ENCODE results near the gene LMTK2.

LMTK2 gene

DNA sequence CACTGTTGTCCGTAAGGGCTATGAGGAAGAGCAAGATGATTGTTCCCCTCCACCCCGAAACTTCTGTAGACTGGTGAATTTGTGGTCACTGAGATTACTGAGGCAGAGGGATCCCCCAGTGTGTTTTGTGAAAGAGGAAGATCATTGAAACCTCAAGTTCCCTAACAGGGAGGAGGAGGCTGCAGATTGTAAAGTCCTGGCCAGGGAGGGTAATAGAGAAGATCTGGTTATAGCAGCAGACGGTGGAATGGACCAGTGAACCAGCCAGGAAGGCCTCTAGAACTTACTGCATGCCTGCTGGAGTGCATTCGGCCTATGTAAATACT, 31.1 kb downstream of the LMTK2 start:
- H3K4me1 ChIP-seq (ENCODE audit: control insufficient read depth, insufficient read depth, low read length) = peaks cover 15% of the 10 kb centered on the region
- H3K36me3 ChIP-seq (ENCODE audit: control insufficient read depth, insufficient read depth, low read length) = peaks cover 44% of the 10 kb centered on the region
- H3K9ac ChIP-seq (ENCODE audit: low read depth, low read length) = no peak overlapping the region
- H3K4me3 ChIP-seq (ENCODE audit: low read depth, low read length) = no peak overlapping the region
- H3K27ac ChIP-seq (ENCODE audit: low read depth, low read length) = no peak overlapping the region
- H3K27me3 ChIP-seq (ENCODE audit: control insufficient read depth, insufficient read depth, low read length) = no peaks in the 10 kb centered on the region
- no peaks in the 10 kb centered on the region for H3K9me3 ChIP-seq (ENCODE audit: control insufficient read depth, insufficient read depth, low read length)

DNA sequence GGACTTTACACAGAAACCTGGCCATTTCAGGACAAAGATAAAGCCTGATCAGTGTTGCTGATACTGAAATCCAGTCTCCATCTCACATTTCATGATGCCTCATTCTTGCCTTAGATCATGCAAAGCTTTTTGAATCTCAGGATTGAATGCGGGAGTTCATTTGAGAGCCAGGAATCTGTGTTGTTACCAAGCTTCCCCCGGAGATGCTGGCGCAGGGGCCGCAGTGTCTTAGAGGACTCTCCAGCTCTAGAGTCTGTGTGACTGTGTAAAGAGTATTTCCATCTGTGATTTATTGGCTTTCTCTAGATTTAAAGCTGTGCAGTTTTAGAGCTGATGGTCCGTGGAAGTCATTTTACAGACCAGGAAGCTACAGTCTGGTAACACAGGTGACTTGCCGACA, 32.0 kb downstream of the LMTK2 start:
- no peak overlapping the region for H3K27ac ChIP-seq (ENCODE audit: low read depth, low read length)
- H3K4me1 ChIP-seq (ENCODE audit: control insufficient read depth, insufficient read depth, low read length) = peaks cover 6% of the 10 kb centered on the region
- H3K36me3 ChIP-seq (ENCODE audit: control insufficient read depth, insufficient read depth, low read length) = peaks cover 53% of the 10 kb centered on the region
- H3K27me3 ChIP-seq (ENCODE audit: control insufficient read depth, insufficient read depth, low read length) = no peaks in the 10 kb centered on the region
- H3K9me3 ChIP-seq (ENCODE audit: control insufficient read depth, insufficient read depth, low read length) = no peaks in the 10 kb centered on the region
- no peak overlapping the region for H3K9ac ChIP-seq (ENCODE audit: low read depth, low read length)
- H3K4me3 ChIP-seq (ENCODE audit: low read depth, low read length) = no peak overlapping the region

DNA sequence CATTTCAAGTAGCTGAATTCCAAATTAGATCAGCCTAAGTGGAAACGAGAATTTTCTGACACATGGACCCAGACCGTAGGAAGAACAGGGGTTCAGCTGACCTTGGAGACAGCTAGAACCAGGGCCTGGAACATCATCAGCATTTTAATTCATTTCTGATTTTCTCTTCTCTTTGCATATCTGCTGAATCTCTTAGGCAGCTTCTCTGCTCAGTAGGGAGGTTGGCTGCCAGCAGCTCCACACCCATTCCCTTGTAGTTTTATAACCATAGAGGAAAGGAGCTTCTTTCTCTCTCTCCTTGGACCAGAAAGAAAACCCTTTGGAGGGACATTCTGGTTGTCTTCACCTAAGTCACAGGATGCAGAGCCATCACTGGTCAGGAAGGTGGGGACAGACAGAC, 36.0 kb downstream of the LMTK2 start:
- peaks cover 7% of the 10 kb centered on the region; the same call in 1 of the 2 replicates for H3K9me3 ChIP-seq (ENCODE audit: control insufficient read depth, insufficient read depth, low read length)
- H3K4me1 ChIP-seq (ENCODE audit: control insufficient read depth, insufficient read depth, low read length) = no peaks in the 10 kb centered on the region
- H3K27ac ChIP-seq (ENCODE audit: low read depth, low read length) = no peak overlapping the region
- no peaks in the 10 kb centered on the region for H3K27me3 ChIP-seq (ENCODE audit: control insufficient read depth, insufficient read depth, low read length)
- no peak overlapping the region for H3K9ac ChIP-seq (ENCODE audit: low read depth, low read length)
- peaks cover 64% of the 10 kb centered on the region for H3K36me3 ChIP-seq (ENCODE audit: control insufficient read depth, insufficient read depth, low read length)
- no peak overlapping the region for H3K4me3 ChIP-seq (ENCODE audit: low read depth, low read length)

DNA sequence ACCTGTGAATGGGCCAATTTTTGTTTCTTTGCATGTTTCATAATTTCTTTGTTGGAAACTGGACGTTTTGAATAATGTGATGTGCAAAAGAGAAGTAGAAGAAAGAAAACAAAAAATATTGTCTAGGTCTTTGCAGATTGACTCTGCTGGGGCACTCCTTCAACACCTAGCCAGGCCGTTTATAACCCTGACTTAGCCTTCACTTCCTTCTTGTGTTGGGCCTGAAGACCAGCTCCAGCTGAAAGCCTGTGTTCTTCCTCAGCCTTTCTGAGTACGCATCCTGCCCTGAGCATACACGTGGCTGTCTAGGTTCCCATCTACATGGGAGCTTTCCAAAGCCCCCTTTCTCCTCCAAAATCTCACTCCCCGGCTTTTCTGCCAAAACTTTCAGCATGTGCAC, 41.9 kb downstream of the LMTK2 start:
- Histone ChIP-seq H3K4me3 (ENCODE audit: low read depth, low read length) (no peak overlapping the region), H3K9ac (ENCODE audit: low read depth, low read length) (no peak overlapping the region), H3K36me3 (ENCODE audit: control insufficient read depth, insufficient read depth, low read length) (peaks cover 38% of the 10 kb centered on the region), H3K27ac (ENCODE audit: low read depth, low read length) (no peak overlapping the region), H3K27me3 (ENCODE audit: control insufficient read depth, insufficient read depth, low read length) (no peaks in the 10 kb centered on the region), H3K9me3 (ENCODE audit: control insufficient read depth, insufficient read depth, low read length) (peaks cover 7% of the 10 kb centered on the region; the same call in 1 of the 2 replicates), H3K4me1 (ENCODE audit: control insufficient read depth, insufficient read depth, low read length) (no peaks in the 10 kb centered on the region)

DNA sequence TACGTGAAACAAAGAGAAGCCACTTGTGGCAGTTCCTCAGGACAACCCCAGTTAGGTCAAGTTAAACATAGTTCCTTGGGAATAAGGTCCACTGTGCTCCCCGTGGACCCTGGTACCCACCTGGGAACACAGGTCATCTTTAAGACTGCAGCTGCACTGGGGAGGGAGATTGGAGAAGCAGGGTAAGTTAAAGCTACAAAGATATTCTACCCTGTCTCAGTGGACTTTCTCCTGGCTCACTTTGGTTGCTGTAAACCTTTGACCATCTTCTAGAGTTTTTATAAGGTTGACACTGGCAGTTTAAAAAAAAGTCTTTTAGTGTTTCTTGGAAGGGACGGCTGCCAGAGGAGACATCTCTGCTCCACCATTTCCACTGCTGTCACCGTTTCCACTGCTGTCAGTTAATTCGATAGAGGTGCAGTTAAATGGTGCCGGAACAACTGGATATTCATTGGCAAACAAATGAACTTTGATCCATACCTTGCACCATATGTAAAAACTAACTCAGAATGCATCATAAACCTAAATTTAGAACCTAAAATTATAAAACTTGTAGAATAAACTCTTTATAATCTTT, 42.5 kb downstream of the LMTK2 start:
- Histone ChIP-seq H3K36me3 (ENCODE audit: control insufficient read depth, insufficient read depth, low read length) (peaks cover 35% of the 10 kb centered on the region), H3K9ac (ENCODE audit: low read depth, low read length) (no peak overlapping the region), H3K27me3 (ENCODE audit: control insufficient read depth, insufficient read depth, low read length) (no peaks in the 10 kb centered on the region)

DNA sequence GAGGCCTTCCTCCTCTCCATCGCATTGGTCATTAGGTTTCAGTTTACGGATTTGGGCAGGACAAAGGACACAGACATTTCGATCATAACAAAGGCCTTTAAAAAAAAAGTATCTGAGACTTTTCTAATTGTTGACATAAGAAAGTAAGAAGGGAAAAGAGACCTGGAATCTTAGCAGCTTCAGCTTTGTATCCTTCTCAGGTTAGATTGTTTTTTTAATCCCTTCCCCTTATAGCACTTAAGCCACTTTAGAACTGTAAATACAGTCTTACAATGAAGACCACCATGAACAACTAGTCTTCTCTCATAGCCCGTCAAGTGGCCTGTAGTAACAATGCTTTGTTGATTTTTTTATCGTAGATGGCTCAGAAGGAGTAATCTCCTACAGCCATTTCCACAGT, 45.2 kb downstream of the LMTK2 start:
- Histone ChIP-seq H3K9me3 (ENCODE audit: control insufficient read depth, insufficient read depth, low read length) (no peaks in the 10 kb centered on the region), H3K27me3 (ENCODE audit: control insufficient read depth, insufficient read depth, low read length) (no peaks in the 10 kb centered on the region), H3K4me3 (ENCODE audit: low read depth, low read length) (no peak overlapping the region), H3K4me1 (ENCODE audit: control insufficient read depth, insufficient read depth, low read length) (no peaks in the 10 kb centered on the region), H3K36me3 (ENCODE audit: control insufficient read depth, insufficient read depth, low read length) (peaks cover 45% of the 10 kb centered on the region), H3K9ac (ENCODE audit: low read depth, low read length) (no peak overlapping the region), H3K27ac (ENCODE audit: low read depth, low read length) (no peak overlapping the region)

More for the DNA sequence above, 42.5 kb downstream of the LMTK2 start:
- Histone ChIP-seq H3K4me1 (ENCODE audit: control insufficient read depth, insufficient read depth, low read length) (no peaks in the 10 kb centered on the region), H3K4me3 (ENCODE audit: low read depth, low read length) (no peak overlapping the region), H3K27ac (ENCODE audit: low read depth, low read length) (no peak overlapping the region), H3K9me3 (ENCODE audit: control insufficient read depth, insufficient read depth, low read length) (peaks cover 7% of the 10 kb centered on the region; the same call in 1 of the 2 replicates)

DNA sequence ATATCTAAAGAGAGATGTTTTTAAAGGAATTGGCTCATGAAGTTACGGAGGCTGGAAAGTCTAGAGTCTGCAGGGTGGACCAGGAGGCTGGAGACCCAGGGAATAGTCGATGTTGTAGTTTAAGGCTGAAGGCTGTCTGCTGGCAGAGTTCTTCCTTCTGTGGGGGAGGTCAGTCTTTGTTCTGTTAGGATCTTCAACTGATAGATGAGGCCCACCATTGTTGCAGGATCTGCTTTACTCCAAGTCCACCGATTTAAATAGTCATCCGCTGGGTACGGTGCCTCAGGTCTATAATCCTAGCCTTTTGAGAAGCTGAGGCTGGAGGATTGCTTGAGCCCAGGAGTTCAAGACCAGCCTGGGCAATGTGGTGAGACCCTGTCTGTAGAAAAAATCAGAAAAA, 50.0 kb downstream of the LMTK2 start:
- Histone ChIP-seq H3K9me3 (ENCODE audit: control insufficient read depth, insufficient read depth, low read length) (no peaks in the 10 kb centered on the region), H3K4me3 (ENCODE audit: low read depth, low read length) (no peak overlapping the region), H3K4me1 (ENCODE audit: control insufficient read depth, insufficient read depth, low read length) (no peaks in the 10 kb centered on the region), H3K27ac (ENCODE audit: low read depth, low read length) (no peak overlapping the region), H3K27me3 (ENCODE audit: control insufficient read depth, insufficient read depth, low read length) (no peaks in the 10 kb centered on the region), H3K36me3 (ENCODE audit: control insufficient read depth, insufficient read depth, low read length) (peaks cover 50% of the 10 kb centered on the region), H3K9ac (ENCODE audit: low read depth, low read length) (no peak overlapping the region)

DNA sequence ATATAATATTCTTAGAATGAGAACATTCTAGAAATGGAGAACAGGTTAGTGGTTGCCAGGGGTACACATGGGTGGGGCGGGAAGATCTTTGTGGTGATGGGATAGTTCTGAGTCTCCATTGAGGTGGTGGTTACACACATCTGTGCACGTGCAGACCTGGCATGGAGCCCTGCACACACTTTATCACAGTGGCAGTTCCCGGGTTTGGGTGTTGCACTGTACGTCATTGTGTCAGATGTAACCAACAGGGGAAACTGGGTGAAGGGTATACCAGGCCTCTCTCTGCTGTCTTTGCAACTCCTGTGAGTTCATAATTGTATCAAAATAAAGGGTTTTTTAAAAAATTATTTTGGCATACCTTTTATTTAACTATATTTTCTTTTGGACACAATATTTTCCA, 51.1 kb downstream of the LMTK2 start:
- peaks cover 39% of the 10 kb centered on the region for H3K36me3 ChIP-seq (ENCODE audit: control insufficient read depth, insufficient read depth, low read length)
- H3K27me3 ChIP-seq (ENCODE audit: control insufficient read depth, insufficient read depth, low read length) = no peaks in the 10 kb centered on the region
- H3K9me3 ChIP-seq (ENCODE audit: control insufficient read depth, insufficient read depth, low read length) = no peaks in the 10 kb centered on the region
- no peak overlapping the region for H3K27ac ChIP-seq (ENCODE audit: low read depth, low read length)
- H3K9ac ChIP-seq (ENCODE audit: low read depth, low read length) = no peak overlapping the region
- no peaks in the 10 kb centered on the region for H3K4me1 ChIP-seq (ENCODE audit: control insufficient read depth, insufficient read depth, low read length)
- no peak overlapping the region for H3K4me3 ChIP-seq (ENCODE audit: low read depth, low read length)

DNA sequence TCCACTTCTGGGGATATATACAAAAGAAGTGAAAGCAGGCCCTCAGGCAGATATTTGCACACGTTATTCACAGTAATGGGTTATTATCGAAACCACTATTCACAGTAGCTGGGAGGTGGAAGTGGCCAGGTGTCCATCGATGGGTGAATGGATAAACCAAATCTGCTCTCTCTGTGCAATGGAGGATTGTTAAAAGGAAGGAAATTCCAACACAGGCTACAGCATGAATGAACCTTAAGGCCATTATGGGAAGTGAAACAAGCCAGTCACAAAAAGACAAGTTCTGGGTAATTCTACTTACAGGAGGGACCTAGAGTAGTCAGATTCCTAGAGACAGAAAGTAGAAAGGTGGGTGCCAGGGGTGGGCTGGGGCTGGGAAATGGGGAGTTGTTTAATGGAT, 56.1 kb downstream of the LMTK2 start:
- Histone ChIP-seq H3K4me3 (ENCODE audit: low read depth, low read length) (no peak overlapping the region), H3K27ac (ENCODE audit: low read depth, low read length) (no peak overlapping the region), H3K9me3 (ENCODE audit: control insufficient read depth, insufficient read depth, low read length) (no peaks in the 10 kb centered on the region), H3K36me3 (ENCODE audit: control insufficient read depth, insufficient read depth, low read length) (peaks cover 9% of the 10 kb centered on the region), H3K9ac (ENCODE audit: low read depth, low read length) (no peak overlapping the region), H3K27me3 (ENCODE audit: control insufficient read depth, insufficient read depth, low read length) (no peaks in the 10 kb centered on the region), H3K4me1 (ENCODE audit: control insufficient read depth, insufficient read depth, low read length) (no peaks in the 10 kb centered on the region)

DNA sequence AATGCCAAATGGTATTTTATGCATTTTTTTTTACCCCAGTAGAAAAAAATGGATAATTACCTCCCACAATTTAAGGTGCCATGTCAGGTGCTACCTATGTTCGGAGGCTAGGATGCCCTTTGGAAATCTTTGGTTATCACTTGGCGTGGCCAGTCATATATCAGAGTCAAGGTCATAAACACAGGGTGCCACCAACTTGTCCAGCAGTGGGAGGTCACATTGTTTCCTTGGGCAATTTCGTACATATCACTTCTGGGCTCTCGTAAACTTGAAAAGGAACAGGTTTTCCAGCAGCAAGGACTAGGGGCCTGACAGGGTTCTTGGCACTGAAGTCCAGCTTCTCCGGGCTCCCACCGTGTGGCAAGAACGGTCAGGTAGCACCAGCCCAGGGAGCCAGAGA, 56.6 kb downstream of the LMTK2 start:
- Histone ChIP-seq H3K9me3 (ENCODE audit: control insufficient read depth, insufficient read depth, low read length) (no peaks in the 10 kb centered on the region), H3K36me3 (ENCODE audit: control insufficient read depth, insufficient read depth, low read length) (peaks cover 9% of the 10 kb centered on the region), H3K9ac (ENCODE audit: low read depth, low read length) (no peak overlapping the region), H3K27ac (ENCODE audit: low read depth, low read length) (no peak overlapping the region), H3K4me1 (ENCODE audit: control insufficient read depth, insufficient read depth, low read length) (no peaks in the 10 kb centered on the region), H3K4me3 (ENCODE audit: low read depth, low read length) (no peak overlapping the region), H3K27me3 (ENCODE audit: control insufficient read depth, insufficient read depth, low read length) (no peaks in the 10 kb centered on the region)

DNA sequence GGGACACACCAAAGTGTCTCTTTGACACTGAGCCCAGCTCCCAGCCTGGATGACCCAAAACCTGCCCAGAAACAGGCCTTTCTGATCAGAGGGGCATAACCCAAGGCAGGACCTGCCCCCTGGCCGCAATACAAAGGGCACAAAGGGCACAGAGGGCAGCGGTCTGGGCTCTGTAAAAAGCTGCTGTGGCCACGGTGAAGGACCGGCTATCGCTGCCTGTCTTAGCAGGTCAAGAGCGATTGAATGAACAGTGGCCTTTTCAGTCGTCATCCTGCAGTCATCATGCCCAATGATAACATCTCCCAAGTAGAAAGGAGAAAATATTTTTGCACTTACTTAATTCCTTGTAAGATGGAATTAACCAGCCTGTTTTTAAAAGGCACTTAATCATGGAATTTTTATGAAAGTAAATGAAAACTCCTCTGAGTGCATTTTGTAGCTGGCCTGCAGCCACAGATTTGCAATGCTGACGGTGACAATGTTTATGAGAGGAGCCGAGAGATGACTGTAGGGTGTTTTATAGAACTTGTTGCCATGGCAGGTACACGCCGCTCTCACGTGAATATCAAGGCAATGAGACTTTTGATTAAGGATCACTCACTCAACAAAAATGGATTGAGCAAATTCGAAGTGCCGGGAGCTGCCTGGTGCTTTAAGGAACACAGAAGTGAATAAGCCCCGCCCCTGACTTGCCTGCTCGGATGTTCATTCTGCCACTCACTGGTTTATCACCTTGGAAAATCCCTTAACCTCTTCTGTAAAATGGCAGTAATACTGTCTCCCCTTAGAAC, 57.2 kb downstream of the LMTK2 start:
- Histone ChIP-seq H3K4me1 (ENCODE audit: control insufficient read depth, insufficient read depth, low read length) (peaks cover 2% of the 10 kb centered on the region; the same call in 1 of the 2 replicates), H3K9me3 (ENCODE audit: control insufficient read depth, insufficient read depth, low read length) (no peaks in the 10 kb centered on the region), H3K4me3 (ENCODE audit: low read depth, low read length) (no peak overlapping the region), H3K27me3 (ENCODE audit: control insufficient read depth, insufficient read depth, low read length) (no peaks in the 10 kb centered on the region), H3K36me3 (ENCODE audit: control insufficient read depth, insufficient read depth, low read length) (peaks cover 9% of the 10 kb centered on the region), H3K9ac (ENCODE audit: low read depth, low read length) (no peak overlapping the region), H3K27ac (ENCODE audit: low read depth, low read length) (no peak overlapping the region)

Measured in HUES48 (cell line).